SIG-M5 treated with dmso at 0.1 percent for 504 hours (cell line): ENCODE data around the gene SLC35F3.
"Not testable (repeated sequence)": the region's sequence is repeated elsewhere in the genome, so short reads cannot be mapped to it uniquely, and the experiment has no call there.

Experiments
- DNase-seq: peaks from one replicate; lab custom pipeline; 2025; ENCODE audit not compliant: unreplicated experiment; lab: John Stamatoyannopoulos, UW

The SLC35F3 gene

GRCh38 chr1:233904633-233905415 lies at the start of gene SLC35F3:
Gene SLC35F3 (plus strand): TSS chr1:233904676.
- no peak for DNase-seq

- DNase-seq = peak; percentile 9
These were observed 45.0 kb upstream of the SLC35F3 start for GRCh38 chr1:233859446-233859845.

GRCh38 chr1:233863901-233864545 lies 40.5 kb upstream of the SLC35F3 start:
- no peak for DNase-seq

- DNase-seq = no peak
These were observed 39.9 kb upstream of the SLC35F3 start for GRCh38 chr1:233864578-233864977.

- no peak for DNase-seq
These were observed 39.3 kb upstream of the SLC35F3 start for GRCh38 chr1:233865216-233865615.

- DNase-seq = no peak
These were observed 38.6 kb upstream of the SLC35F3 start for GRCh38 chr1:233865902-233866301.

GRCh38 chr1:233867028-233867427 lies 37.4 kb upstream of the SLC35F3 start:
- no peak for DNase-seq

GRCh38 chr1:233868461-233868860 lies 36.0 kb upstream of the SLC35F3 start:
- DNase-seq = peak; percentile 69

GRCh38 chr1:233869680-233870079 lies 34.8 kb upstream of the SLC35F3 start:
- DNase-seq = no peak

- no peak for DNase-seq
These were observed 30.8 kb upstream of the SLC35F3 start for GRCh38 chr1:233873666-233874065.

- DNase-seq = no peak
These were observed 24.6 kb upstream of the SLC35F3 start for GRCh38 chr1:233879841-233880240.

- DNase-seq = no peak
These were observed 20.8 kb upstream of the SLC35F3 start for GRCh38 chr1:233883671-233884070.

GRCh38 chr1:233884461-233885151 lies 19.9 kb upstream of the SLC35F3 start:
- no peak for DNase-seq

GRCh38 chr1:233885196-233885920 lies 19.1 kb upstream of the SLC35F3 start:
- DNase-seq = no peak

- not testable (repeated sequence) for DNase-seq
These were observed 13.3 kb upstream of the SLC35F3 start for GRCh38 chr1:233891151-233891550.

- DNase-seq = no peak
These were observed 6.9 kb upstream of the SLC35F3 start for GRCh38 chr1:233897325-233898162.

- DNase-seq = no peak
These were observed 3.0 kb upstream of the SLC35F3 start for GRCh38 chr1:233901495-233901894.

- no peak for DNase-seq
These were observed 1.1 kb downstream of the SLC35F3 start for GRCh38 chr1:233905416-233906051.

- DNase-seq = no peak
These were observed 2.7 kb downstream of the SLC35F3 start for GRCh38 chr1:233907151-233907550.

GRCh38 chr1:233908092-233908491 lies 3.6 kb downstream of the SLC35F3 start:
- DNase-seq = no peak
